ENCODE results near the gene GZMB.
"Not testable (repeated sequence)": the region's sequence is repeated elsewhere in the genome, so short reads cannot be mapped to it uniquely, and the experiment has no call there.

GZMB gene, protein sequence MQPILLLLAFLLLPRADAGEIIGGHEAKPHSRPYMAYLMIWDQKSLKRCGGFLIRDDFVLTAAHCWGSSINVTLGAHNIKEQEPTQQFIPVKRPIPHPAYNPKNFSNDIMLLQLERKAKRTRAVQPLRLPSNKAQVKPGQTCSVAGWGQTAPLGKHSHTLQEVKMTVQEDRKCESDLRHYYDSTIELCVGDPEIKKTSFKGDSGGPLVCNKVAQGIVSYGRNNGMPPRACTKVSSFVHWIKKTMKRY

DNA sequence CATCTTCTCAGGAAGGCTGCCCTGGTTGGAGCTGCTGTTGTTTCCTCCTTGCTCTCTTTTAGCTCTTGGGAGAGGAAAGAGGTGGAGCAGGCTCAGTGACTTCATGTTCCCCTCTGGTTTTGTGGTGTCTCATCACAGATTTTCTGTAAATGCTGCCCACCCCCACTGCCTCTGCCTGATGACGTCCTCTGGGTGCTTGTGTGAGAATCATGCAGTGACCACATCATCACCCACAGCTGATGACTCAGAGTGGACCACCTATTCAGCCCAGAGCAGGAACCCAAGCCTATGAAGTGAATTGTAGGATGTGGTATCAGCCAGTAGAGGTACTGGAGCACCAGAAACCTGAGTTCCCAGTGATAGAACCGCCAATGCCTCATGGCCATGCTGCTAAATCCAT, at the start of gene GZMB:
Gene GZMB, minus strand, starts transcription at position 33 of the 400 bp plus-strand sequence. Its CDS starts 30 bp downstream, at position 3.
- peak; percentile 59 to 75 (median 59) for DNase-seq

DNA sequence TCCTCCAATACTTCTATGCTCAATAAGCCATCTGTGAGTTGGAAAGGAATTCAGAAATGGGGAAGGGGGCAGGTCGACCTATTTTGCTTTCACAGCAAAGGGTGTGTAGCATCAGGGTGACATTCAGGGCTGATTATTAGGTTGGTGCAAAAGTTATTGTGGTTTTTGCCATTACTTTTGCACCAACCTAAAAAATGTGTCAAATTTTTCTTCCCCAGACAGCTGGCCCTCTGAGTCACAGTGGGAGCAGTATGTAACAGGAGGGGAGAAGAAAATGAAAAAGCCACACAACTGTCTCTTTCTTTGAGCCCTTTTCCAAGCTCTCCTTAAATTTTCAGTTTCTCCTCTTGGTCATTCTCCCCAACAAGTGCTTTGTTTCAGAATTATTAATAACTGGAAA, 47.1 kb upstream of the GZMB start:
- DNase-seq, result no peak

DNA sequence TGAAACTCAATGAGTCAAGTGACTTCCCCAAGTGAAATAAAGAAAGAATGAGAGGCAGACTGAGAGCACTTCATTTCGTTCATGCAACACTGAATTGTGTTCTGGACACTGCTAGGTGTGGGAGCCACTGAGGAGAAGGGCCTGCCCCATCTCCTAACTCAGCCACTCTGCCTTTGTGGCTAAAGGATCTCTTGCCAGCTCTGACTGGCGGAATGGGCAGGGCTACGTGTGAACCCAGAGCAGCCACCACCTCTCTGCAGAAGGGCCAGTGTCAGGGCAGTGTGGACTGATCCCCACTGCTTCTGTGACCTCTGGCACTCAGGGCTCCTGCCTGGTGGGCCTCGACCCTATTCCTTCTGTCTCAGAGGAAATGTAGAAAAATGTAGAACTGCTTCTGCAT, 46.5 kb upstream of the GZMB start:
- DNase-seq, result no peak

DNA sequence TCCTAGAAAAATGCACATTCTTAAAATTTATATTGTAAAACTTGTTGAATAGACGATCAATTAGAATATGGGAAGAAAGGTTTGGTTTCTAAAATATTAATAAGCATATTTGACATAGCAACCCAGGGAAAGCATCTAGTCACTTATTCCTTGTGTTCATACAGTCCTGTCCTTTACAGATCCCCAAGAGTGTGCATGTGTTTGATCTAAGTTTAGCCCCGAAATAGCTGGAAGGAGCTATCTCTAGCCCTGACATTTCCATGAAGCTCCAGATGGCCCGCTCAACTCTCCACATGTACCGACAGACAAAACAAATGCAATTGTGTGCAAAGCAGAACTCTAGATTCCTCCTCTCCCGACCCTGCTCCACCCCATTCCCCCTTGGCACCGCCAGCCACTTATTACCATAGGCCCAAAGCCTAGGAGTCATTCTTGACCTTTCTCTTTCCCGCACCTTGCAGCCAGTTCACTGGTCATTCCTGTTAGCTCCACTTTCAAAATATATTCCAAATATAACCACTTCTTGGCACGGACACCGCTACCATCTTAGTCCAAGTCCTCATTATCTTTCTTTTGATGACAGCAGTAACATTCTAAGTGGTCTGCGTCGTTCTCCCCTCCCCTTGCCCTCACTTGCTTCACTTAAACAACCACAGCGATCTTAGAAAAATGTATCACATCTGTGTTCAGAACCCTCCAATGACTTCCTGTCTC, 45.4 kb upstream of the GZMB start:
- DNase-seq, result no peak

DNA sequence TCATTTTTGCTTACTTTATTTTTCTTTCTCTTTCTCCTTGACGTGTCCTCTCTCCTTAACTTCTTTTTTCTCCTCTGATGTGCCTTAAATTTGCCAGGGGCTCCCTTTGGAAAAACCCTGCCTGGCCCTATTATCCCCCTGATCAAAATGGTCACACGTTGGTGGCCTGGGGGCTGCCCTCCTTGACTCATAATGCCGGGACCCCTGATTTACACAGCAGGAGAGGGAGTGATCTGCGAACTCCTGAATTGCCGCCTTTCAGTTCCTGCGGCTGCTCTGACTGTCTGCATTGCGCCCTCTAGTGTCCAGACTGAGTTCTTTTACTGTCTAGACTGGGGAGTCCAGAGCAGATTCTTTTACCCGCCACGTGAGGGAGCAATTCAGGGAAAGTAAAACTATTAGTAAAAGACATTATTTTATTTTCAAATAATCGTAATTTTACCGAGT, 44.8 kb upstream of the GZMB start:
- peak; percentile 92 to 97 (median 92) for DNase-seq

DNA sequence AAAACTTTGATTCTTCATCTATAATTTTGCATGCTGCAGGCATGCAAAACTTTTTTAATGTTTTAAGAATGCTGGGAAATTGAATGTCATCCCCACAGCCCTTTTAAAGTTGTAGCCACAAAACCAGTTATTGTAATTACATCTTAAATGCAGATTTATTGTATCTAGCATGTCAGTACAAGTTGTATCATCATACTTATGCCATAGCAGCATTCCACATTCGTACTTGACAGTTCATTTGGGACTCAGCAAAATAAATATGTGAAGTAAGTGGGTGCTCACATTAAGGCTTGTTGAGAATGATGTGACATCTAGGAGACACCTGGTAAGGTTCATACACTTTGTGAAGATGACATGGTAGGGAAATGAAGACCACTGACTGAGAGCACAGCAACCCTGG, 44.0 kb upstream of the GZMB start:
- no peak for DNase-seq

DNA sequence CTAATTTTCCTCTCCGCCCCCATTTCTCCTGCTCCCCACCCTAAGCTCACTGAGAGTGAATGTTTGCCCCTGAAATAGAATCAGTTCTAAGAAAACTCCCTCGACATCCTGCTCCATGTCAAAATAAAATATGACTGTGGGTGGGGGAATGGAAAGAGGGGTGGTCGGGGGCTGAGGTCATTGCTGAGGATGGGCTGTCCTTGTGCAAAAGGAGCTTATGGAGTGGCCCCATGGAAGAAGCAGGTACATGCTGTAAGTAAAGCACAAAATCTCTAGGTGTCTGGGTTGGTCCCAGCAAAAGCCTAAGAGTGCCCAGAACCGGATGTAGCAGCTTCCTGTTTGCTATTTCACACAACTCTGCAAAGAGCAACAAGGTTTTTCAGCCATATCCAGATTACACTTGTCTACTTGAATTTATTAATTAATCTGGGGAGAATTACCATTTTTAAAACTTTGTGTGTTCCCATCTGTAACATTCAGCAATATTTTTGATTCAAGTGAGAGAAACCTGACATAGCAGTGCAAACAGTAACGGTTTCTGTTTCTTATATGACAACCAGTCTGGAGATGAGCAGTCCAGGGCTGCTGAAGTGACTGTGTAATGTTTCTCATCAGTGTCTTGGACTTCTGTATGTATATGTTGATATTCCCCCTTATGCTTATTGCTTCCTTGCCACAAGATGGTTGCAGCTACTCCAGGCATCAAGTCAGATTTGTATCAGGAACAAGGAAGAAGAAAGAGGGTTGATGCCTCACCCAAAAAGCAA, 40.4 kb upstream of the GZMB start:
- peak in 2 of 3 donors; percentile 24 to 27 for DNase-seq

DNA sequence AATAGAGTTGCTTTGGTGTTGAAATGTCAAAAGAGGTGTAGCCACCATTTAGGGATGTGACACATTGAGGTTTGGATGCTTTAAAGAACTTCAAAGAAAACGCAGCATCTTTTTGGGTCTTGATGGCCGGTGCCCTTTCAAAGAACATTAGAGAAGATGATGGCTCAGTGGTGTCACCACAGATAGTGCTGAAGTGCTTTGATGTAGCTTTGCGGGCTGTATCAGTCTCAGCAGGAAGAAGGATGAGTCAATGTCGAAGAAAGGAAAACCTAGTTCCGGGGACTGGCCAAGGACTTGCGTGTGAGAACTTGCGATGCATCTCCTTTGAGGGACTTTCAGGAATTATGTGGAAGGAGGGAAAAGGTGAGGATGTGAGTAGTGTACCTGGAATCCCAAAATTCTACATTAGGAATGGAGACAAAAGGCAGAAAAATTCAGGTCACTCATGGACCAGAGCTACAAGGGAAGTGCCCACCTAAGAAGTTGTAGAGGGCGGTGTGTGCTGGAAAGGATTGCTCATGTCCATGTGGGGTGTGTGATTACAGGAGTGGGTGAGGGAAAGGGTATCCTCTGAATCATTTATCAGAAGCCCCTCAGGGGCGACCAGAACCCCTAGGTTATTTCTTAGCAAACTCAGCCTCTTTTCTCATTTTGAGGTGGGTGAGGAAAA, 39.7 kb upstream of the GZMB start:
- DNase-seq, result peak; percentile 50 to 65 (median 65)

DNA sequence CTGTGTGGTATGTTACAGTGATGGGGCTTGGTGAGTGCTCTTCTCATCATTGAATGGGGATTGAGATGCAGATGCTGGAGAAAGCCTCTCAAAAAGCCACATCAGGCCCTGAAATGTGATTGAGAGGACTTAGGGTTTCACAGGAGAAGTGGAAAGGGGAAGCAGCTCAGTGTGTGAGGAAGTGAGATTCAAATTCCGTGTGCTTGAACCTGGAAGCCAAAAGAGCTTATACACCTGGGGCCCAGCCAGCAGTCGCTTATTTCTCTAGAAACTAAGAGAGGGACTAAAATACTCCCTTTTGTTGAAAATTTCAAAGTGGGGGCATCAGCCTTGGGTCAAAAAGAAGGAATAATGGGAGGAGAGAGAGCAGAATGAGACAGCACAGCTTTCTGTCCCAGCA, 39.1 kb upstream of the GZMB start:
- DNase-seq, result peak; percentile 39 to 48 (median 40)

DNA sequence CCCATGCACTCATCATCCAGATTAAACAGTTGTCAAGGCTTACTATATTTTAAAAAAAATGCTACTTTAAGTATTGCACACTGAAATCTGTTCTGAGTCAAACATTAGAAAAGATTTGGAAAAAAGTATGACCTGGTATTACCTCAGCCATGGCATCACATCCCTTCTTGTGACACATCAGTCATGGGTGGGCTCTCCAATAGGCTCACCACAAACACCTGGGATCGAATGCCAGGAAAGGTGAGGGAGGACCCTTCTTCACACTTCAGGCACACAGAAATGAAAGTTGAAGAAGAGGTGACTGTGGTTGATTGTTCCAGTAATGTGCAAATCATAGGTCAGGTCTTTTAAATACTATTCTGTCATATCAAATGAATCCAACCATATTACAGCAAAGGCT, 36.6 kb upstream of the GZMB start:
- no peak for DNase-seq

DNA sequence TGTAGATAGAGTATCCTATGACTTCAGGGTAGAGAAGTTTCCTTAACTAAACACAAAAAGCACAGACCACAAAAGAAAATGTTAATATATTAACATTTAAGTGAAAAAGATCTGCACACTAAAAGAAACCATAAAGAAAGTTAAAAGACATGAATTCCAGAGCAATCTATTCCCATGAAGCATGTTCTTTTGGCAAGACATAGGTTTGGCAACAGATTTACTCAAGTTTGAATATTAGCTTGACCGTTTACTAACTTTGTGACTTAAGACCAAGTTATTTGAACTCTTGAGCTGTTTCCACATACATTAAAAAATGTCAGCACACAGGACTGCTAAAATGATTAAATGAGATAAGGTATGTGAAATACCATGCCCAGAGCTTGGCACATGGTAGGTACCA, 35.7 kb upstream of the GZMB start:
- no peak for DNase-seq

DNA sequence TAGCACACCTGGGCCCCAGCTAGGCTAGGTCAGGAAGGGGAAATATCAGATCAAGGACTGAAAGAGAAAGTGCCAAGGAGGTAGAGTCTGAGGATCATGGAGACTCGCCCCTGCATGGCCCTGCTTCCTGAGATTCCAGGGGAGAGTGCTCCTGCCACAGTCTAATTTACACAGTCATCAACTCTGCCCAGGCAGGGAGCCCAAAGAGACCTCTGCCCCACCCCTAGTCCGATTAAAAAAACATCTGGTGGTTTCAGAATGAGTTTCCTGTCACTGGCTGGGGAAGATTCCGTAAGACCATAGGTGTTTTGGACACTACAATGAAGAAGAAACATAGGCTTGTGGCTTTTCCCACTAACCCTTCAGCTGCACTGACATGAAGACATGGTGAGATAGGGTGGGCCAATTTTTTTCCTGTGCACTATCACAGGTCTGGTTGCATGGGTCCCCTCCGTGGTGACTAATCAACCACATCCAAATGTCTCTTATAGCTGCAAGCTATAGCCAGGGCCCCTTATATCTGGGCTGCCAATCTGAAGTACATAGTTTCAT, 31.5 kb upstream of the GZMB start:
- no peak for DNase-seq

DNA sequence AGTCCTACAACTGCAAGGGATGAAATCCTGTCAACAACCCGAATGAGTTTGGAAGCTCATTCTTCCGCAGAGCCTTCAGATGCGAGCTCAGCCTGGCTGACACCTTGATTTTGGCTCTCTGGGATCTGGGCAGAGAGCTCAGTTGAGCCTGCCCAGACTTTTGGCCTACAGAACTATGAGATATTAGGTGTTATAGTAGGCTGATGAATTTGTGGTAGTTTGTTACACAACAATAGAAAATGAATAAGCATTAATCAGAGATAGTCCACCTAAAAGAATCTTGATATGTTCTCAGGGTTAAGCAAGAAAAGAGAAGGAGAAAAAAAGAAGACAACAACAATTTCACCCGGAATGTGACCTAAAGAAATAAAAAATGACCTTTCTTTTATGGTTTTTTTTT, 30.4 kb upstream of the GZMB start:
- no peak for DNase-seq

DNA sequence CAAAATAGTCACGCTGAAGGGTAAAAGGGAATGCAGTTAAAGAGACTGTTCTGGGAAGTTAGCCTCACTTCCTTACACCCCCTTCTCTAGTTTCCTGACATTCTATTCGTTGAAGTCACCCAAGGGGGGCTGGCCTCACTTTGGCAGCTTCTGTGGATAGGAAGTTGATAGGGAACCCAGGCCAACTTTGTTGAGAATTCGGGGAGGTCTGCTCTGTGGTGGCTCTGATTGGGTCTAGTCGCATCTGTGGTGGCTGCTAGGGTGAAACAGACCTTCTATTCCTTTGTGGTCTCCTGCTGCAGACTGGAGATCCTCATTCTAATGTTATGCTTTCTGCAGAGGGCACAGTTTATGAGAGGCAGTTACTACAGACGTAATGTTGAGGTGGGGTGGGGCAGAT, 28.8 kb upstream of the GZMB start:
- DNase-seq, result peak; percentile 27 to 31 (median 28)

DNA sequence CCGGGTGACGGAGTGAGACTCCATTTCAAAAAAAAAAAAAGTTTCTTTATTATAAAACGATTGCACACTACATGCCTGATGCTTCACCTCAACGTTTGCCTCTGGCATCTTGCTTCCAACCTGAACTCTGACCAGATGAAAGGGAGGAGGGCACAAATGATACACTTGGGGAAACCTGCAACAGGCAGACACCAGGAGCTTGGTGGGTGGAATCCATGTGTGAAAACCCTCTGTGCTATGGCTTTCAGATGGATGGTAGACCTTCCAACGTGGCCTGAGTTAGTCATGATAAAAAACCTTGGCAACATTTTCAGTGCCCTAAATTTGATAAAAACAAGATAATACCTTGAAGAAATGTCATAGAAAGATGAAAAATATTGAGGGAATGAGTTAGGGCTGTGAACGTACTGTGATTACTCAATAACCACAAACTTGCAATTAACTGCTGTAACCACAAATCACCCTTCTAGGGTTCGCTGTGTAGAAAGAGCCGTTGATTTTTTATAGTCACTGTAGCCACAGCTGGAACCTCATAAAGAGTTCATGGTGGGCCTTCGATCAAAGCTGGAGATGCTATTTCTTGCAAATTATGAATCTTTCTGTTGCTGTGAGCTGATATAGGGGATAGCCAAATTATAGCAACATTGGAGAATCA, 26.1 kb upstream of the GZMB start:
- peak in 1 of 3 donors; percentile 21 for DNase-seq

DNA sequence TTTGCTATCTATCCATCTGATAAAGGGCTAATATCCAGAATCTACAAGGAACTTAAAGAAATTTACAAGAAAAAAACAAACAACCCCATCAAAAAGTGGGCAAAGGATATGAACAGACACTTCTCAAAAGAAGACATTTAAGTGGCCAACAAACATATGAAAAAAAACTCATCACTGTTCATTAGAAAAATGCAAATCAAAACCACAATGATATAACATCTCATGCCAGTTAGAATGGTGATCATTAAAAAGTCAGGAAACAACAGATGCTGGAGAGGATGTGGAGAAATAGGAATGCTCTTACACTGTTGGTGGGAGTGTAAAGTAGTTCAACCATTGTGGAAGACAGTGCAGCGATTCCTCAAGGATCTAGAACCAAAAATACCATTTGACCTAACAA, 14.4 kb upstream of the GZMB start:
- not testable (repeated sequence) for DNase-seq

DNA sequence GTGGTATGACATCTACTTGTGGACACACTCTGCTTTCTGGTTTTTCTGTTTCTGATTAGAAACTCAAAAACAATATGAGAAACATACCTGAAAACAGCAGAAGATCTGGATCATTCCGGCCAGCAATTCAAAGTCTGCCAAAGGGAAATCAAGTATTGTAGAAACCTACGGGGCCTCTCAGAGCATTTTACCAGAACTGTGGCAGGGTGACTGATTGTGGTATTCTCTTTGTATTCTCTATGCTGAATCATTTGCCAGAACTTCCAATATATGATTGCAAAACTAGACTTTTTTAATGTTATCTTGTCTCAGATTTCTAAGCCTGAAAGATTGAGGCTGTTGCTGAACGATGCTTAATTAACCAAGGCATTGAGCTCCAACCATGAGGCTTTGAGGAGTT, 5.9 kb upstream of the GZMB start:
- DNase-seq, result no peak

DNA sequence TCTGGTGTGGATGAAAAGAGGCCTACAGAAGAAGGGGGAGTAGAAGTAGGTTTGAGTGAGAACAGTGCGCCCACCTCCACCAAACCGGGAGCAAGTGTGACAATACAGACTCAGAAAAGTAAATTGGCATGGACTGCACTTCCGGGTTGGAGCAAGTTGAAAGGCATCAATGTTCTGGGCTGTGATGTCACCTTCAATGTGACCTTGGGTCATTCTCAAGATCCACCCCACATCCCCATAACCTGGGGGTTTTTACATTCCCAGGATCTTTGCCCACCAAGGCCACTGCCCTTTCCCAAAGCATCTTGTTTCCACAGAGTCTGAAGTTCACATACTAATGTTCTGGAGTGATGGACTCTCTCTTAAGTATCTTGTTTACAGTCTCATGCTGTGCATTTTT, 5.3 kb upstream of the GZMB start:
- DNase-seq, result no peak

DNA sequence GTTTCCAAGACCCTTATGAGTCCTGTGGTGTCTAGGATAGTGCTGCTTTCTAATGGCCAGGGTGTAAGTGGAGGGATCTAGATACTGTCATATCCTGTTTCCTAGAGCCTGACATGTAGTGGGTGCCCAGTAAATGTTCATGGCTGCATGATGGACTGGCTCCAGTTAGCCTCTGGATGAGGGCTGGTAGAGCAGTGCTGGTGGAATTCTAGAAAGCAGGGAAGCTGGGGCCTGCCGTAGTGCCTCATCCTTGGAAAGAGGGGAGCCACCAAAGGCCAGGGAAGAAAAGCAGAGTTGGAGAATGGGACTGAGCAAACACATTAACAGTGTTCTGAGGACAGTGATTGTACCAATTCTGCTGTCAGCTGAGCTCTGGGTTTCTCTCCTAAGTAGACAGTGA, 637 bp downstream of the GZMB start:
- no peak for DNase-seq

DNA sequence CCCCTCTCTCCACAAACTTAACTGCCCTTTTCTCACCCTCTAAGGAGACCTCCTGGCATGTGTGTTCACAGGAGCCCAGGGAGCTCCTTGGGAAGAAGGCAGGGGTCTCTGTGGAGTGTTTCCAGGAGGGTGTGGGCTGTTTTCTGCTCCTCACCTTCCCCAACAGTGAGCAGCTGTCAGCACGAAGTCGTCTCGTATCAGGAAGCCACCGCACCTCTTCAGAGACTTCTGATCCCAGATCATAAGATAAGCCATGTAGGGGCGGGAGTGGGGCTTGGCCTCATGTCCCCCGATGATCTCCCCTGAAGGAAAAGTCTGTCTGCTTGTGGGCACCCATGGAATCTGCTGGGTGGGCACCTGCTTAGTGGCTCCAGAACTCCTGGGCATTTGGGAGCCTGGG, 1.2 kb downstream of the GZMB start:
- no peak for DNase-seq

DNA sequence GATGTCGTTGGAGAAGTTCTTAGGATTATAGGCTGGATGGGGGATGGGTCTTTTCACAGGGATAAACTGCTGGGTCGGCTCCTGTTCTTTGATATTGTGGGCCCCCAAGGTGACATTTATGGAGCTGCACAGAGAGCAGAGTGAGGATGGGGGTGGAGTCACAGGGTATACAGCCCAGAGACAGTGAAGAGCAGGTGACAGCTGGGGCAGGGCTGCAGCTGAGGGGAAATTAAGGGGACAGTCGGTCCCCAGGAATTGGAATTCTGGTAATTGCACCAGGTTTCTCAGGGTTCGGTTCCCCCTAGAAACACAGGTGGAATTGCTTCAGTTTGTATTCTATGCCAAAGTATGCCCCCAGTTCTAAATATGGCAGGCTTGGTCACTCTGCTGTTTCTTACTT, 1.7 kb downstream of the GZMB start:
- DNase-seq, result no peak

DNA sequence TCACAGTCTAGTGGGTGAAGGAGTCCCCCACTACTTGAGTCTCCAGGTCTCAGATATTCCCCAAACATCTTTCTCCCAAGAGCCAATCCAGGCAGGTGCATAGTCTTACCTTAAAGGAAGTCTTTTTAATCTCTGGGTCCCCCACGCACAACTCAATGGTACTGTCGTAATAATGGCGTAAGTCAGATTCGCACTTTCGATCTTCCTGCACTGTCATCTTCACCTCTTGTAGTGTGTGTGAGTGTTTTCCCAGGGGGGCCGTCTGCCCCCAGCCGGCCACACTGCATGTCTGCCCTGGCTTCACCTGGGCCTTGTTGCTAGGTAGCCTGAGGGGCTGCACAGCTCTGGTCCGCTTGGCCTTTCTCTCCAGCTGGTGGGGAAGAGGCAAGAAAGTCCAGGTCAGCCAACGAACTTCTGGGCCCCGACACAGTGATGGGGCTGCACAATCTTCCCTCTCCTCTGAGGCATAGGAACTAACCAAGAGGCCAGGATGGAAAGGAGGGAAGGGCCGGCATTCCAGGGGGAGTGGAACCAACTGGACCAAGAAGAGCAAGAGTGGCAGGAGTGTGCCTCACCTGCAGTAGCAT, 2.1 kb downstream of the GZMB start:
- no peak for DNase-seq
